ENCODE results near the gene ASXL3.

DNA sequence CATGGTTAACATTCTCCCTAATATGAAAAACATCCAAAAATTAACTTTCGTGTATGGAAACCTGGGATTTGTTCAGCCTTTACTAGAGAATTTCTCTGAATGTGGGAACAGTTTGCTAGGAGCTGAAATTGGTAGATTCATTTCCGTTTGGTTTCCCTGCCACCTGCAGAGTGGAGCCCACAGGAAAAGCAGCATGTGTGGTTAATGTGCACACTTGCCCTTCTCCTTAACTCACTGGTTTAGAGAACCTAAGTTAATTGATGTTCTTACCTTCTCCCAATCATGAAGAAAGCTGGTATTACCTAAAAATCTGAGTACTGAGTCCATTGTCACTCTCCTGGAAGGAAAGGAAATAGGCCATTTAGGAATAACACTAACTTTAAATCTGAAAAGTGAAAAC, 37.6 kb upstream of the ASXL3 start:
- TF ChIP-seq, protein P1, sequence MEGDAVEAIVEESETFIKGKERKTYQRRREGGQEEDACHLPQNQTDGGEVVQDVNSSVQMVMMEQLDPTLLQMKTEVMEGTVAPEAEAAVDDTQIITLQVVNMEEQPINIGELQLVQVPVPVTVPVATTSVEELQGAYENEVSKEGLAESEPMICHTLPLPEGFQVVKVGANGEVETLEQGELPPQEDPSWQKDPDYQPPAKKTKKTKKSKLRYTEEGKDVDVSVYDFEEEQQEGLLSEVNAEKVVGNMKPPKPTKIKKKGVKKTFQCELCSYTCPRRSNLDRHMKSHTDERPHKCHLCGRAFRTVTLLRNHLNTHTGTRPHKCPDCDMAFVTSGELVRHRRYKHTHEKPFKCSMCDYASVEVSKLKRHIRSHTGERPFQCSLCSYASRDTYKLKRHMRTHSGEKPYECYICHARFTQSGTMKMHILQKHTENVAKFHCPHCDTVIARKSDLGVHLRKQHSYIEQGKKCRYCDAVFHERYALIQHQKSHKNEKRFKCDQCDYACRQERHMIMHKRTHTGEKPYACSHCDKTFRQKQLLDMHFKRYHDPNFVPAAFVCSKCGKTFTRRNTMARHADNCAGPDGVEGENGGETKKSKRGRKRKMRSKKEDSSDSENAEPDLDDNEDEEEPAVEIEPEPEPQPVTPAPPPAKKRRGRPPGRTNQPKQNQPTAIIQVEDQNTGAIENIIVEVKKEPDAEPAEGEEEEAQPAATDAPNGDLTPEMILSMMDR (IDR thresholded peaks at IDR 0.05; ENCODE audit: low read length) = no peak
- TF ChIP-seq EZH2 (optimal IDR thresholded peaks at IDR 0.05; ENCODE audit: low read depth, low read length) = no peak
- no peak for TF ChIP-seq EZH2phosphoT487 (IDR thresholded peaks at IDR 0.05; ENCODE audit: low read length)

Data from MM.1S (cell line).